ACC112 (cell line): ENCODE results near the gene MAML2.

ENCODE experiments used
- H2AFZ ChIP-seq: fragments of 200-600 bp; sonication (generic); one replicate; pipeline ENCODE4 v1.6.0; 2017; ENCODE audit warnings: antibody characterized with exemption, low read length; ENCODE audit not compliant: unreplicated experiment
- H3K27ac ChIP-seq: fragments of 200-600 bp; sonication (generic); 2 replicates; pipeline ENCODE4 v1.5.1; 2014; ENCODE audit warnings: low read depth, mild to moderate bottlenecking, antibody characterized with exemption, low read length, moderate library complexity
- H3K27me3 ChIP-seq: fragments of 200-600 bp; sonication (generic); 2 replicates; pipeline ENCODE4 v1.6.1; 2014; ENCODE audit warnings: mild to moderate bottlenecking, antibody characterized with exemption, low read length, moderate library complexity, mixed read lengths; ENCODE audit not compliant: insufficient read depth
- H3K36me3 ChIP-seq: fragments of 200-600 bp; sonication (generic); 2 replicates; pipeline ENCODE4 v1.6.1; 2016; ENCODE audit warnings: mild to moderate bottlenecking, antibody characterized with exemption, low read length, moderate library complexity, mixed read lengths; ENCODE audit not compliant: insufficient read depth
- H3K4me1 ChIP-seq: fragments of 200-600 bp; sonication (generic); one replicate; pipeline ENCODE4 v1.6.1; 2016; ENCODE audit warnings: low read length, mixed read lengths; ENCODE audit not compliant: insufficient read depth, unreplicated experiment, control insufficient read depth
- H3K4me3 ChIP-seq: fragments of 200-600 bp; sonication (generic); 2 replicates; pipeline ENCODE4 v1.5.1; 2014; ENCODE audit warnings: mild to moderate bottlenecking, low read depth, low read length
- H3K79me2 ChIP-seq: fragments of 200-600 bp; sonication (generic); one replicate; pipeline ENCODE4 v1.6.0; 2016; ENCODE audit warnings: low read length; ENCODE audit not compliant: control insufficient read depth, unreplicated experiment, insufficient read depth

MAML2 gene

GRCh38 chr11:95948637-95949036 is 394.4 kb downstream of the MAML2 start:
- Histone ChIP-seq H3K79me2 (no peaks in the 10 kb centered on the region), H3K27ac (no peak overlapping the region), H3K4me1 (no peaks in the 10 kb centered on the region), H3K36me3 (no peaks in the 10 kb centered on the region), H2AFZ (no peak overlapping the region), H3K27me3 (no peaks in the 10 kb centered on the region), H3K4me3 (no peak overlapping the region)

- Histone ChIP-seq H3K4me3 (no peak overlapping the region), H3K27ac (no peak overlapping the region), H3K4me1 (no peaks in the 10 kb centered on the region), H3K79me2 (no peaks in the 10 kb centered on the region), H3K27me3 (no peaks in the 10 kb centered on the region), H3K36me3 (no peaks in the 10 kb centered on the region), H2AFZ (no peak overlapping the region)
Observed at GRCh38 chr11:95944623-95945022, 398.4 kb downstream of the MAML2 start.

GRCh38 chr11:95943546-95943945 is 399.4 kb downstream of the MAML2 start:
- H3K36me3 ChIP-seq = no peaks in the 10 kb centered on the region
- H2AFZ ChIP-seq = no peak overlapping the region
- H3K4me3 ChIP-seq = no peak overlapping the region
- H3K79me2 ChIP-seq = no peaks in the 10 kb centered on the region
- peaks cover 4% of the 10 kb centered on the region for H3K4me1 ChIP-seq
- H3K27me3 ChIP-seq = no peaks in the 10 kb centered on the region
- no peak overlapping the region for H3K27ac ChIP-seq

GRCh38 chr11:95939091-95939490 is 403.9 kb downstream of the MAML2 start:
- no peak overlapping the region for H2AFZ ChIP-seq
- H3K27me3 ChIP-seq = no peaks in the 10 kb centered on the region
- H3K4me3 ChIP-seq = no peak overlapping the region
- no peaks in the 10 kb centered on the region for H3K79me2 ChIP-seq
- H3K4me1 ChIP-seq = peaks cover 4% of the 10 kb centered on the region
- no peaks in the 10 kb centered on the region for H3K36me3 ChIP-seq
- H3K27ac ChIP-seq = no peak overlapping the region

GRCh38 chr11:95937358-95937757 is 405.6 kb downstream of the MAML2 start:
- H2AFZ ChIP-seq = no peak overlapping the region
- H3K79me2 ChIP-seq = no peaks in the 10 kb centered on the region
- no peak overlapping the region for H3K4me3 ChIP-seq
- no peaks in the 10 kb centered on the region for H3K27me3 ChIP-seq
- H3K4me1 ChIP-seq = peaks cover 4% of the 10 kb centered on the region
- H3K27ac ChIP-seq = no peak overlapping the region
- no peaks in the 10 kb centered on the region for H3K36me3 ChIP-seq

- no peaks in the 10 kb centered on the region for H3K79me2 ChIP-seq
- no peak overlapping the region for H3K27ac ChIP-seq
- H3K4me1 ChIP-seq = no peaks in the 10 kb centered on the region
- H3K4me3 ChIP-seq = no peak overlapping the region
- no peaks in the 10 kb centered on the region for H3K36me3 ChIP-seq
- H2AFZ ChIP-seq = no peak overlapping the region
- H3K27me3 ChIP-seq = no peaks in the 10 kb centered on the region
Observed at GRCh38 chr11:95933594-95933993, 409.4 kb downstream of the MAML2 start.

DNA sequence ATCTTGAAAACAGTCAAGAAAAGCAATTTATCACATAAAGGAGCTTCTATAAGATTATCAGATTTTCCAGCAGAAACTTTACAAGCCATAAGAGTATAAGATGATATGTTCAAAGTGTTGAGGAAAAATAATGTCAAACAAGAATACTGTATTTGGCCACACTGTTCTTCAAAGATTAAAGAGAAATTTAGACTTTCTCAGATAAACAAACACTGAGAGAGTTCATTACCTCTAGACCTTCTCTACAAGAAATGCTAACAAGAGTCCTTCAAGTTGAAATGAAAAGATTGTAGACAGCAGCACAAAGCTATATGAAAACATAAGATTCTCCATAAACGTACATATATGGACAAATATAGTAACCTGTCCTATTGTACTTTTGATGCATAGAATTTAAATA is 411.1 kb downstream of the MAML2 start:
- H3K4me1 ChIP-seq = no peaks in the 10 kb centered on the region
- H3K27ac ChIP-seq = no peak overlapping the region
- no peak overlapping the region for H3K4me3 ChIP-seq
- H3K79me2 ChIP-seq = no peaks in the 10 kb centered on the region
- H3K27me3 ChIP-seq = no peaks in the 10 kb centered on the region
- H3K36me3 ChIP-seq = no peaks in the 10 kb centered on the region
- H2AFZ ChIP-seq = no peak overlapping the region

DNA sequence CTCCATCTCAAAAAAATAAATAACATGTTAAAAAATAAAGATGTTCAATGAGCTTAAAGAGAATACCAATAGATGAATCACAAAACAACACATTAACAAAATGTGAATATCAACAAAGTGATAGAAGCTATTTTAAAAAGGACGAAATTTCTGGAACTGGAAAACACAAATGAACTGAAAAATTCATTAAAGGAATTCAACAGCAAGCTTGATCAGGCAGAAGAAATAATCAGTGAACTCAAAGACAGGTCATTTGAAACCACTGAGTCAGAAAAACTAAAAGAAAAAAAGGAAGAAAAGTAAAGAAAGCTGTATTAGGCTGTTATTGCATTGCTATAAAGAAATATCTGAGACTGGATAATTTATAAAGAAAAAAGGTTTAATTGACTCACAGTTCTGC is 412.0 kb downstream of the MAML2 start:
- Histone ChIP-seq H3K27me3 (no peaks in the 10 kb centered on the region), H3K4me1 (no peaks in the 10 kb centered on the region), H3K36me3 (no peaks in the 10 kb centered on the region), H3K27ac (no peak overlapping the region), H3K4me3 (no peak overlapping the region), H3K79me2 (no peaks in the 10 kb centered on the region), H2AFZ (no peak overlapping the region)

DNA sequence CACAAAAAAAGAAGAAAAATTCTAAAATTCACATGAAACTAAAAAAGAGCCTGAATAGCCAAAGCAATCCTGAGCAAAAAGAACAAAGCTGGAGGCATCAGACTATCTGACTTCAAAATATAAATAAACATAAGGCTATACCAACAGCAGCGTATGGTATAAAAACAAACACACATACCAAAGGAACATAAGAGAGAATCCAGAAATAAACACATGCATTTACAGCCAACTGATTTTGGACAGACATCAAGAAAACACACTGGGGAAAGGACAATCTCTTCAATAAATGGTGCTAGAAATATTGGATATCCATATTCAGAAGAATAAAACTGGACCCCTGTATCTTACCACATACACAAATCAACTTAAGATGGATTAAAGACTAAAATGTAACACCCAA is 416.3 kb downstream of the MAML2 start:
- Histone ChIP-seq H3K27ac (no peak overlapping the region), H3K36me3 (no peaks in the 10 kb centered on the region), H3K4me1 (peaks cover 16% of the 10 kb centered on the region)

More for the DNA sequence above, 416.3 kb downstream of the MAML2 start:
- Histone ChIP-seq H2AFZ (no peak overlapping the region), H3K27me3 (no peaks in the 10 kb centered on the region), H3K79me2 (peaks cover 31% of the 10 kb centered on the region), H3K4me3 (no peak overlapping the region)
